GM18907 (cell line): ENCODE measurements around the gene PAF1.
"Not testable (repeated sequence)": the region's sequence is repeated elsewhere in the genome, so short reads cannot be mapped to it uniquely, and the experiment has no call there.

ENCODE experiments used
- ATAC-seq: cut with Tn5 transposase; IDR thresholded peaks from one replicate; pipeline ENCODE4 v1.9.1; 2021; ENCODE audit warnings: mild to moderate bottlenecking, moderate library complexity; ENCODE audit not compliant: unreplicated experiment

The PAF1 gene

GRCh38 chr19:39384839-39385568, 5.9 kb downstream of the PAF1 start:
- ATAC-seq = no peak

- no peak for ATAC-seq
Observed at GRCh38 chr19:39382991-39383828, 7.7 kb downstream of the PAF1 start.

GRCh38 chr19:39381910-39382611, 8.8 kb downstream of the PAF1 start:
- no peak for ATAC-seq

- ATAC-seq = no peak
Observed at GRCh38 chr19:39380521-39381502, 10.1 kb downstream of the PAF1 start.

- no peak for ATAC-seq
Observed at GRCh38 chr19:39379865-39380396, 11.0 kb downstream of the PAF1 start.

GRCh38 chr19:39379366-39379765, 11.5 kb downstream of the PAF1 start:
- ATAC-seq = not testable (repeated sequence)

- no peak for ATAC-seq
Observed at GRCh38 chr19:39377373-39378362, 13.2 kb downstream of the PAF1 start.

GRCh38 chr19:39375929-39376328, 15.0 kb downstream of the PAF1 start:
- no peak for ATAC-seq

GRCh38 chr19:39372941-39373340, 18.0 kb downstream of the PAF1 start:
- no peak for ATAC-seq

GRCh38 chr19:39372047-39372802, 18.7 kb downstream of the PAF1 start:
- ATAC-seq = no peak

- ATAC-seq = no peak
Observed at GRCh38 chr19:39370735-39371134, 20.2 kb downstream of the PAF1 start.

GRCh38 chr19:39369200-39369599, 21.7 kb downstream of the PAF1 start:
- ATAC-seq = no peak

GRCh38 chr19:39365531-39365930, 25.4 kb downstream of the PAF1 start:
- ATAC-seq = no peak

GRCh38 chr19:39363901-39364457, 26.9 kb downstream of the PAF1 start:
- no peak for ATAC-seq

GRCh38 chr19:39362682-39363657, 27.9 kb downstream of the PAF1 start:
- ATAC-seq = no peak

- no peak for ATAC-seq
Observed at GRCh38 chr19:39360599-39360998, 30.3 kb downstream of the PAF1 start.

GRCh38 chr19:39359026-39359425, 31.9 kb downstream of the PAF1 start:
- no peak for ATAC-seq
